Kidney (tissue), 14 donors: Measurements from ENCODE around the gene PANX2. TPM values are rescaled to one million over a fixed set of nuclear protein-coding genes. Genes with fewer than 3 reads are reported as not detected.

Source experiments
- DNase-seq, 5 donors: peaks; one replicate each; pipeline ENCODE4 v3.0.0-alpha.2; 2013 to 2020
- FAIRE-seq: peaks from 2 replicates; lab custom pipeline; 2012; peaks lifted over from hg19 to GRCh38; lab: Jason Lieb, UNC
- H3K27ac ChIP-seq, 2 donors: one replicate each; pipeline ENCODE4 v1.7.0; 2013; ENCODE audit warnings: low read depth in 2 of 2, low read length in 2 of 2, inconsistent platforms in 1 of 2
- H3K27me3 ChIP-seq: one replicate; pipeline ENCODE4 v1.7.1; 2013; ENCODE audit warnings: low read length, inconsistent platforms; ENCODE audit not compliant: control insufficient read depth, insufficient read depth
- H3K36me3 ChIP-seq, 3 donors: one replicate each; pipeline versions ENCODE4 v1.7.0 to v1.7.1; 2013; ENCODE audit warnings: low read length in 3 of 3, control low read depth in 1 of 3, inconsistent platforms in 1 of 3; ENCODE audit not compliant: insufficient read depth in 3 of 3, control insufficient read depth in 2 of 3
- H3K4me1 ChIP-seq, 3 donors: one replicate each; pipeline versions ENCODE4 v1.7.0 to v1.7.1; 2013; ENCODE audit warnings: low read length in 3 of 3, inconsistent platforms in 1 of 3, low read depth in 1 of 3; ENCODE audit not compliant: control insufficient read depth in 2 of 3, insufficient read depth in 2 of 3
- H3K4me3 ChIP-seq, 3 donors: one replicate each; pipeline versions ENCODE4 v1.7.0 to v1.8.1; 2013; ENCODE audit warnings: low read length in 3 of 3, control low read depth in 1 of 3, inconsistent platforms in 1 of 3
- H3K9ac ChIP-seq, 3 donors: one replicate each; pipeline versions ENCODE4 v1.7.0 to v1.7.1; 2013; ENCODE audit warnings: low read length in 3 of 3, control low read depth in 1 of 3, inconsistent platforms in 1 of 3
- H3K9me3 ChIP-seq, 3 donors: one replicate each; pipeline versions ENCODE4 v1.7.0 to v1.7.1; 2013; ENCODE audit warnings: low read length in 3 of 3, control low read depth in 1 of 3, inconsistent platforms in 1 of 3; ENCODE audit not compliant: control insufficient read depth in 2 of 3, insufficient read depth in 1 of 3
- intact Hi-C: fragments of 100-400 bp; cut with DNase I; formaldehyde crosslinking; loops from one replicate; pipeline ENCODE4 v1.11.1; 2022
- polyA plus RNA-seq: library from polyadenylated mRNA; stranded (reverse); fragments of 350-450 nt; fragmentation: Illumina TruSeq; extraction: RNeasy Lipid Tissue Mini Kit (QIAGEN cat#74804); gene quantifications from one replicate; pipeline ENCODE4 v1.2.3, GENCODE V29; 2014; ENCODE audit warnings: low read depth, low replicate concordance; ENCODE audit not compliant: insufficient read depth
- total RNA-seq: library from RNA; stranded (reverse); fragmentation: NEBNext Ultra II Directional; extraction: Animal tissue kit (Norgen Biotek cat#: 25700); gene quantifications from one replicate; pipeline ENCODE4 v1.2.1, GENCODE V29; 2021
- TF ChIP-seq, protein P1 (sequence below): IDR thresholded peaks from 3 replicates; pipeline ENCODE4 v1.5.1; 2012; ENCODE audit warnings: mild to moderate bottlenecking, moderate library complexity, borderline replicate concordance; ENCODE audit not compliant: insufficient read depth; ENCODE audit errors: extremely low read depth
- donor health status: control.
- donor health status: control.
- donor health status: control.
- donor health status: control.
- donor health status: control.
- donor health status: DM: yes; HTN: yes; CAD: no.
- donor health status: Normal renal cell carcinoma (clear cell type).

PANX2 gene
- total and polyA plus RNA-seq, 2 donors from 2014 or later, result 1.0 to 4.3 TPM

GRCh38 chr22:50206599-50206998 lies 36.1 kb downstream of the PANX2 start:
- peaks cover 2 to 23% (median 12%) of the 10 kb centered on the region in 3 donors for H3K36me3 ChIP-seq
- no peak overlapping the region for H3K27ac ChIP-seq
- no peak overlapping the region for H3K9ac ChIP-seq
- DNase-seq (peak; percentile 58 to 82 (median 66)), FAIRE-seq (no peak)
- intact Hi-C loops, result no loop called here
- no peaks in the 10 kb centered on the region for H3K9me3 ChIP-seq
- no peaks in the 10 kb centered on the region for H3K27me3 ChIP-seq
- TF ChIP-seq, protein P1, sequence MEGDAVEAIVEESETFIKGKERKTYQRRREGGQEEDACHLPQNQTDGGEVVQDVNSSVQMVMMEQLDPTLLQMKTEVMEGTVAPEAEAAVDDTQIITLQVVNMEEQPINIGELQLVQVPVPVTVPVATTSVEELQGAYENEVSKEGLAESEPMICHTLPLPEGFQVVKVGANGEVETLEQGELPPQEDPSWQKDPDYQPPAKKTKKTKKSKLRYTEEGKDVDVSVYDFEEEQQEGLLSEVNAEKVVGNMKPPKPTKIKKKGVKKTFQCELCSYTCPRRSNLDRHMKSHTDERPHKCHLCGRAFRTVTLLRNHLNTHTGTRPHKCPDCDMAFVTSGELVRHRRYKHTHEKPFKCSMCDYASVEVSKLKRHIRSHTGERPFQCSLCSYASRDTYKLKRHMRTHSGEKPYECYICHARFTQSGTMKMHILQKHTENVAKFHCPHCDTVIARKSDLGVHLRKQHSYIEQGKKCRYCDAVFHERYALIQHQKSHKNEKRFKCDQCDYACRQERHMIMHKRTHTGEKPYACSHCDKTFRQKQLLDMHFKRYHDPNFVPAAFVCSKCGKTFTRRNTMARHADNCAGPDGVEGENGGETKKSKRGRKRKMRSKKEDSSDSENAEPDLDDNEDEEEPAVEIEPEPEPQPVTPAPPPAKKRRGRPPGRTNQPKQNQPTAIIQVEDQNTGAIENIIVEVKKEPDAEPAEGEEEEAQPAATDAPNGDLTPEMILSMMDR, result peak; percentile 7
- no peak overlapping the region for H3K4me3 ChIP-seq
- peaks cover 0 to 24% (median 15%) of the 10 kb centered on the region in 3 donors for H3K4me1 ChIP-seq

- TF ChIP-seq, protein P1, result no peak
- FAIRE-seq (no peak), DNase-seq (peak in 2 of 5 donors; percentile 48 to 72)
- Histone ChIP-seq H3K9me3 (no peaks in the 10 kb centered on the region), H3K36me3 (peaks cover 4 to 30% (median 13%) of the 10 kb centered on the region in 3 donors), H3K4me1 (peaks cover 0 to 19% (median 8%) of the 10 kb centered on the region in 3 donors), H3K27me3 (no peaks in the 10 kb centered on the region), H3K27ac (no peak overlapping the region), H3K9ac (no peak overlapping the region), H3K4me3 (no peak overlapping the region)
- intact Hi-C loops, result no loop called here
Measured at GRCh38 chr22:50207383-50208140, 37.0 kb downstream of the PANX2 start.

DNA sequence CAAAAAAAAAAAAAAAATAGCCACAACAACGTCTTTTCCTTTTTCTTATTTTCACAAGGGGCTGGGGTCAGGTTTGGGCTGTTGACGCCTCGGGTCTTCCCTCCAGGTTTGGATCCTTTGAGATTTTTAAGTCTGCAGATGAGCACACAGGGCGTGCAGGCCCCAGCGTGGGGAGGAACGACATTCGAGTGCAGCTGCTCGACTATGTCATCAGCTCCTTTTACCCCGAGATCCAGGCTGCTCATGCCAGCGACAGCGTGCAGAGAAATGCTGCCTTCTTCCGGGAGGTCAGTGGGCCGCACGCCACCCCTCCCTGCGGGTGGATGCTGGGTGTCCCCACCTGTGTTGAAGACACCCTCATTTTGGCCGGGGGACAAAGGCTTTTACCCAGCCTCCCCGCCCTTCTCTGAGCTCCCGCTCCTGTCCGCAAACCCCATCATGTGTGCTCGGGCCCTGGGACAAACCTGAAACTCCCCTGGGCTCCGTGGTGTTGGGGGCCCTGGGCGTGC lies 38.0 kb downstream of the PANX2 start:
- Histone ChIP-seq H3K9ac (no peak overlapping the region), H3K4me3 (no peak overlapping the region), H3K36me3 (peaks cover 8 to 35% (median 12%) of the 10 kb centered on the region in 3 donors), H3K27me3 (no peaks in the 10 kb centered on the region), H3K9me3 (no peaks in the 10 kb centered on the region), H3K27ac (no peak overlapping the region), H3K4me1 (peaks cover 0 to 9% (median 8%) of the 10 kb centered on the region in 3 donors)
- FAIRE-seq, result no peak
- intact Hi-C loops, result no loop called here
- DNase-seq, result no peak
- TF ChIP-seq, protein P1, result no peak
